Trophoblast cell (in vitro differentiated cells and primary cell): ENCODE measurements around the gene LRIT1.

Source experiments
- DNase-seq, 2 donors: peaks; one replicate each; pipeline ENCODE4 v3.0.0-alpha.2; 2016
- H2AFZ ChIP-seq: 2 replicates; pipeline ENCODE4 v1.6.1; 2013; ENCODE audit warnings: low read length, moderate library complexity, mild to moderate bottlenecking; ENCODE audit not compliant: insufficient read depth, poor library complexity
- H2AK5ac ChIP-seq: 2 replicates; pipeline ENCODE4 v1.6.1; 2013; ENCODE audit warnings: mild to moderate bottlenecking, low read length
- H2BK120ac ChIP-seq: 2 replicates; pipeline ENCODE4 v1.6.1; 2013; ENCODE audit warnings: low read length, mild to moderate bottlenecking, moderate library complexity; ENCODE audit not compliant: insufficient read depth, poor library complexity
- H2BK12ac ChIP-seq: 2 replicates; pipeline ENCODE4 v1.6.1; 2013; ENCODE audit warnings: mild to moderate bottlenecking, low read length, moderate library complexity
- H2BK5ac ChIP-seq: 2 replicates; pipeline ENCODE4 v1.6.1; 2013; ENCODE audit warnings: low read length, low read depth, moderate library complexity, mild to moderate bottlenecking; ENCODE audit not compliant: poor library complexity
- H3K14ac ChIP-seq: 2 replicates; pipeline ENCODE4 v1.6.1; 2013; ENCODE audit warnings: mild to moderate bottlenecking, low read length
- H3K18ac ChIP-seq: 2 replicates; pipeline ENCODE4 v1.6.1; 2013; ENCODE audit warnings: mild to moderate bottlenecking, low read length
- H3K23ac ChIP-seq: 2 replicates; pipeline ENCODE4 v1.6.1; 2013; ENCODE audit warnings: low read length
- H3K27ac ChIP-seq: 2 replicates; pipeline ENCODE4 v1.5.1; 2013; ENCODE audit warnings: low read depth, mild to moderate bottlenecking, inconsistent platforms, low read length, moderate library complexity
- H3K27me3 ChIP-seq: 2 replicates; pipeline ENCODE4 v1.6.1; 2013; ENCODE audit warnings: inconsistent platforms, mild to moderate bottlenecking, low read length, moderate library complexity; ENCODE audit not compliant: insufficient read depth
- H3K36me3 ChIP-seq, 2 experiments: 1 replicate in 1 of 2; 2 replicates in 1 of 2; pipeline ENCODE4 v1.6.1; 2013; ENCODE audit warnings: low read length in 2 of 2, mild to moderate bottlenecking in 2 of 2, moderate library complexity in 1 of 2; ENCODE audit not compliant: insufficient read depth in 2 of 2, control insufficient read depth in 1 of 2
- H3K4ac ChIP-seq: 2 replicates; pipeline ENCODE4 v1.6.1; 2013; ENCODE audit warnings: low read depth, mild to moderate bottlenecking, low read length, moderate library complexity
- H3K4me1 ChIP-seq, 2 experiments: 1 replicate in 1 of 2; 2 replicates in 1 of 2; pipeline ENCODE4 v1.6.1; 2013; ENCODE audit warnings: low read length in 2 of 2, mild to moderate bottlenecking in 2 of 2, moderate library complexity in 1 of 2; ENCODE audit not compliant: insufficient read depth in 2 of 2, control insufficient read depth in 1 of 2
- H3K4me2 ChIP-seq: 2 replicates; pipeline ENCODE4 v1.6.1; 2013; ENCODE audit warnings: inconsistent platforms, mild to moderate bottlenecking, low read length, moderate library complexity
- H3K4me3 ChIP-seq: 2 replicates; pipeline ENCODE4 v1.5.1; 2013; ENCODE audit warnings: mild to moderate bottlenecking, low read depth, low read length, inconsistent platforms
- H3K79me1 ChIP-seq: one replicate; pipeline ENCODE4 v1.6.1; 2013; ENCODE audit warnings: low read length
- H3K79me2 ChIP-seq: 2 replicates; pipeline ENCODE4 v1.6.1; 2013; ENCODE audit warnings: low read length, mild to moderate bottlenecking; ENCODE audit not compliant: control insufficient read depth, insufficient read depth, poor library complexity
- H3K9ac ChIP-seq: 2 replicates; pipeline ENCODE4 v1.6.1; 2013; ENCODE audit warnings: mild to moderate bottlenecking, low read length
- H3K9me3 ChIP-seq: 2 replicates; pipeline ENCODE4 v1.6.1; 2013; ENCODE audit warnings: low read depth, mild to moderate bottlenecking, control low read depth, inconsistent platforms, low read length; ENCODE audit not compliant: insufficient read depth
- H4K12ac ChIP-seq: 2 replicates; pipeline ENCODE4 v1.6.1; 2013; ENCODE audit warnings: low read depth, mild to moderate bottlenecking, low read length, moderate library complexity
- H4K8ac ChIP-seq: 2 replicates; pipeline ENCODE4 v1.6.1; 2013; ENCODE audit warnings: low read depth, mild to moderate bottlenecking, low read length, moderate library complexity
- H4K91ac ChIP-seq: one replicate; pipeline ENCODE4 v1.6.1; 2013; ENCODE audit warnings: low read depth, mild to moderate bottlenecking, low read length, moderate library complexity
- WGBS: extraction: QIAGEN DNeasy Blood & Tissue Kit; methylation state at CpG from one replicate; pipeline ENCODE4 v1.1.7; 2013; ENCODE audit warnings: missing lambda C conversion rate; ENCODE audit not compliant: insufficient read length, insufficient coverage; ENCODE audit errors: extremely low coverage; 5-methylcytosine and 5-hydroxymethylcytosine counted together

LRIT1 gene

GRCh38 chr10:84226616-84227015 is 14.7 kb downstream of the LRIT1 start:
- Histone ChIP-seq H2BK12ac (no peak overlapping the region), H3K27ac (no peak overlapping the region), H3K14ac (no peak overlapping the region), H4K91ac (no peak overlapping the region), H4K12ac (no peak overlapping the region), H2AFZ (no peak overlapping the region), H3K18ac (no peak overlapping the region), H3K79me1 (no peaks in the 10 kb centered on the region), H3K4me2 (no peak overlapping the region), H3K36me3 (no peaks in the 10 kb centered on the region), H3K23ac (no peak overlapping the region), H3K4me1 (no peaks in the 10 kb centered on the region), H3K9me3 (no peaks in the 10 kb centered on the region), H3K4me3 (no peak overlapping the region), H2BK120ac (no peak overlapping the region), H3K4ac (no peak overlapping the region), H3K9ac (no peak overlapping the region), H3K27me3 (no peaks in the 10 kb centered on the region), H2AK5ac (no peak overlapping the region), H2BK5ac (no peak overlapping the region), H4K8ac (no peak overlapping the region), H3K79me2 (no peaks in the 10 kb centered on the region)
- WGBS, result no CpG with 5 or more reads among the region's 3 CpGs
- DNase-seq, result no peak

- Histone ChIP-seq H3K9me3 (peaks cover 2% of the 10 kb centered on the region), H3K4me2 (no peak within 1 kb of the TSS), H3K9ac (no peak within 1 kb of the TSS), H2BK12ac (no peak within 1 kb of the TSS), H3K14ac (no peak within 1 kb of the TSS), H4K91ac (no peak within 1 kb of the TSS), H3K23ac (no peak within 1 kb of the TSS), H4K12ac (no peak within 1 kb of the TSS), H3K27me3 (no peaks in the 10 kb centered on the region), H4K8ac (no peak within 1 kb of the TSS), H3K18ac (no peak within 1 kb of the TSS), H3K27ac (no peak within 1 kb of the TSS), H3K4ac (no peak within 1 kb of the TSS), H2AK5ac (no peak within 1 kb of the TSS), H3K79me2 (no peaks in the 10 kb centered on the region), H3K4me3 (no peak within 1 kb of the TSS), H2BK5ac (no peak within 1 kb of the TSS), H2AFZ (no peak within 1 kb of the TSS), H2BK120ac (no peak within 1 kb of the TSS), H3K4me1 (no peaks in the 10 kb centered on the region), H3K79me1 (no peaks in the 10 kb centered on the region), H3K36me3 (no peaks in the 10 kb centered on the region)
- no CpG with 5 or more reads among the region's 6 CpGs for WGBS
- DNase-seq, result peak in 1 of 2 donors; percentile 62
These were observed 15.7 kb downstream of the LRIT1 start, which contains the start of gene LRIT2 for GRCh38 chr10:84225427-84226173. TSS of gene LRIT2 (minus strand) at chr10:84225544. CDS start at chr10:84225520, 24 bp downstream.

GRCh38 chr10:84224411-84225028 is 16.8 kb downstream of the LRIT1 start:
- Histone ChIP-seq H3K4me3 (no peak overlapping the region), H3K27ac (no peak overlapping the region), H2AK5ac (no peak overlapping the region), H3K14ac (no peak overlapping the region), H4K8ac (no peak overlapping the region), H2BK5ac (no peak overlapping the region), H3K9ac (no peak overlapping the region), H3K18ac (no peak overlapping the region), H2BK12ac (no peak overlapping the region), H2AFZ (no peak overlapping the region), H4K91ac (no peak overlapping the region), H3K36me3 (no peaks in the 10 kb centered on the region), H3K4ac (no peak overlapping the region), H3K4me1 (no peaks in the 10 kb centered on the region), H3K23ac (no peak overlapping the region), H3K27me3 (no peaks in the 10 kb centered on the region), H2BK120ac (no peak overlapping the region), H3K4me2 (no peak overlapping the region), H3K79me2 (no peaks in the 10 kb centered on the region), H3K79me1 (no peaks in the 10 kb centered on the region), H4K12ac (no peak overlapping the region), H3K9me3 (peaks cover 2% of the 10 kb centered on the region)
- no CpG with 5 or more reads among the region's 6 CpGs for WGBS
- peak; percentile 82 to 91 for DNase-seq

GRCh38 chr10:84221916-84222315 is 19.4 kb downstream of the LRIT1 start:
- no CpG with 5 or more reads among the region's 8 CpGs for WGBS
- DNase-seq, result no peak
- H3K4ac ChIP-seq, result no peak overlapping the region
- H3K4me2 ChIP-seq, result no peak overlapping the region
- no peaks in the 10 kb centered on the region for H3K4me1 ChIP-seq
- H3K23ac ChIP-seq, result no peak overlapping the region
- H2AK5ac ChIP-seq, result no peak overlapping the region
- H4K91ac ChIP-seq, result no peak overlapping the region
- H3K27ac ChIP-seq, result no peak overlapping the region
- no peaks in the 10 kb centered on the region for H3K79me2 ChIP-seq
- H2BK5ac ChIP-seq, result no peak overlapping the region
- H4K8ac ChIP-seq, result no peak overlapping the region
- H2BK12ac ChIP-seq, result no peak overlapping the region
- no peak overlapping the region for H3K18ac ChIP-seq
- no peak overlapping the region for H3K4me3 ChIP-seq
- H2BK120ac ChIP-seq, result no peak overlapping the region
- no peaks in the 10 kb centered on the region for H3K27me3 ChIP-seq
- no peak overlapping the region for H4K12ac ChIP-seq
- H3K14ac ChIP-seq, result no peak overlapping the region
- H3K79me1 ChIP-seq, result no peaks in the 10 kb centered on the region
- H2AFZ ChIP-seq, result no peak overlapping the region
- H3K36me3 ChIP-seq, result no peaks in the 10 kb centered on the region
- peaks cover 2% of the 10 kb centered on the region for H3K9me3 ChIP-seq
- H3K9ac ChIP-seq, result no peak overlapping the region
